Hematopoietic multipotent progenitor cell treated with erythropoietin and hydrocortisone succinate and interleukin-3 and kit ligand, for 8 days (in vitro differentiated cells): Measurements from ENCODE around the gene NIPAL4.
"Not testable (repeated sequence)": the region's sequence is repeated elsewhere in the genome, so short reads cannot be mapped to it uniquely, and the experiment has no call there.

ENCODE experiments used
- DNase-seq: peaks from one replicate; pipeline ENCODE4 v3.0.0-alpha.2; 2015

Gene NIPAL4

GRCh38 chr5:157463621-157464518 is 3.9 kb downstream of the NIPAL4 start:
- no peak for DNase-seq

GRCh38 chr5:157464519-157465171 is 4.6 kb downstream of the NIPAL4 start:
- DNase-seq, result peak; percentile 23

GRCh38 chr5:157468293-157468965 is 8.4 kb downstream of the NIPAL4 start:
- no peak for DNase-seq

- peak; percentile 20 for DNase-seq
These were observed 9.1 kb downstream of the NIPAL4 start for GRCh38 chr5:157469073-157469472.

GRCh38 chr5:157469687-157470086 is 9.7 kb downstream of the NIPAL4 start:
- DNase-seq, result no peak

- no peak for DNase-seq
These were observed 10.6 kb downstream of the NIPAL4 start for GRCh38 chr5:157470631-157471030.

- DNase-seq, result peak; percentile 56
These were observed 11.7 kb downstream of the NIPAL4 start for GRCh38 chr5:157471709-157472108.

GRCh38 chr5:157473383-157474320 is 13.6 kb downstream of the NIPAL4 start:
- no peak for DNase-seq

- DNase-seq, result no peak
These were observed 15.4 kb downstream of the NIPAL4 start for GRCh38 chr5:157475432-157475831.

- peak; percentile 75 for DNase-seq
These were observed 16.8 kb downstream of the NIPAL4 start for GRCh38 chr5:157476702-157477408.

- no peak for DNase-seq
These were observed 17.9 kb downstream of the NIPAL4 start for GRCh38 chr5:157477814-157478494.

- no peak for DNase-seq
These were observed 18.7 kb downstream of the NIPAL4 start for GRCh38 chr5:157478726-157479125.

- no peak for DNase-seq
These were observed 19.2 kb downstream of the NIPAL4 start for GRCh38 chr5:157479166-157479565.

- DNase-seq, result no peak
These were observed 19.8 kb downstream of the NIPAL4 start for GRCh38 chr5:157479612-157480510.

- DNase-seq, result no peak
These were observed 21.3 kb downstream of the NIPAL4 start for GRCh38 chr5:157481265-157481664.

- DNase-seq, result no peak
These were observed 21.7 kb downstream of the NIPAL4 start for GRCh38 chr5:157481666-157482065.

- DNase-seq, result not testable (repeated sequence)
These were observed 22.7 kb downstream of the NIPAL4 start for GRCh38 chr5:157482702-157483101.

GRCh38 chr5:157484768-157485167 is 24.8 kb downstream of the NIPAL4 start:
- no peak for DNase-seq

- no peak for DNase-seq
These were observed 25.3 kb downstream of the NIPAL4 start for GRCh38 chr5:157485340-157485739.

- DNase-seq, result no peak
These were observed 25.8 kb downstream of the NIPAL4 start for GRCh38 chr5:157485811-157486210.
